HepG2 (cell line): ENCODE measurements around the gene POLD3. TPM values are rescaled to one million over a fixed set of nuclear protein-coding genes. Genes with fewer than 3 reads are reported as not detected.
A peak's percentile ranks its signal among the peaks of the same experiment; 100 is the strongest.

Experiments used
- ATAC-seq: fragments of 200-7000 bp; cut with Tn5 transposase; 3 replicates; pipeline ENCODE4 v1.9.1; 2020; ENCODE audit warnings: mild to moderate bottlenecking, moderate library complexity
- BruUV-seq: library from RNA; stranded (reverse); fragments of 400-500 nt; replicated peaks from 2 replicates; lab custom pipeline; 2021; lab: Mats Ljungman, UMichigan
- CTCF ChIA-PET: fragments of 300-600 bp; formaldehyde crosslinking; extraction: SDS; loops from one replicate; lab custom pipeline; 2021; ENCODE audit warnings: low total read pairs, inconsistent platforms, low intra/inter-chr PET ratio; lab: Yijun Ruan, JAX
- POLR2A ChIA-PET: fragments of 350-600 bp; sonication (Branson Sonifier 250); formaldehyde crosslinking; loops from one replicate; lab custom pipeline; 2020; ENCODE audit warnings: antibody characterized with exemption, inconsistent platforms; lab: Yijun Ruan, JAX
- DNase-seq: peaks from one replicate; pipeline ENCODE4 v3.0.0-alpha.2; 2015; ENCODE audit warnings: low spot score
- FAIRE-seq: peaks from 3 replicates; lab custom pipeline; 2011; peaks lifted over from hg19 to GRCh38; lab: Jason Lieb, UNC
- H2AFZ ChIP-seq: one replicate; pipeline ENCODE4 v1.6.1; 2011; ENCODE audit warnings: low read length, inconsistent platforms
- H3K27ac ChIP-seq: fragments of 300-600 bp; 3 replicates; pipeline ENCODE4 v1.8.0; 2011; ENCODE audit warnings: mixed run types, mild to moderate bottlenecking, mixed read lengths, low read length, inconsistent platforms; ENCODE audit not compliant: insufficient read depth; ENCODE audit errors: extremely low read length
- H3K27me3 ChIP-seq, 2 experiments: fragments of 200-600 bp in 1 of 2; 2 replicates in 1 of 2; 3 replicates in 1 of 2; pipeline versions ENCODE4 v1.6.0 to v1.8.0; 2011; ENCODE audit warnings: low read length in 2 of 2, mild to moderate bottlenecking in 2 of 2, moderate library complexity in 2 of 2, inconsistent platforms in 1 of 2; ENCODE audit not compliant: insufficient read depth in 2 of 2, control insufficient read depth in 1 of 2
- H3K36me3 ChIP-seq, 2 experiments: fragments of 200-600 bp in 1 of 2; replicated peaks in 1 of 2; 2 replicates in 1 of 2; 3 replicates in 1 of 2; pipeline versions ENCODE4 v1.5.1 to v1.8.0; 2011; ENCODE audit warnings: low read length in 2 of 2, inconsistent platforms in 1 of 2; ENCODE audit not compliant: insufficient read depth in 2 of 2, control insufficient read depth in 1 of 2
- H3K4me1 ChIP-seq: 2 replicates; pipeline ENCODE4 v1.5.1; 2012; ENCODE audit warnings: low read length, inconsistent platforms; ENCODE audit not compliant: insufficient read depth
- H3K4me2 ChIP-seq: 2 replicates; pipeline ENCODE4 v1.6.0; 2011; ENCODE audit warnings: low read depth, low read length, inconsistent platforms
- H3K4me3 ChIP-seq, 3 experiments: fragments of 200-600 bp in 1 of 3; sonication (generic), shearing (Covaris generic) in 1 of 3; replicated peaks in 1 of 3; 2 replicates each; pipeline ENCODE4 v1.5.1; 2011 to 2016; ENCODE audit warnings: low read length in 3 of 3, inconsistent platforms in 2 of 3, low read depth in 2 of 3, mild to moderate bottlenecking in 2 of 3, control low read depth in 1 of 3, mixed read lengths in 1 of 3; ENCODE audit not compliant: insufficient read depth in 1 of 3
- H3K79me2 ChIP-seq: one replicate; pipeline ENCODE4 v1.6.1; 2011; ENCODE audit warnings: low read length, inconsistent platforms; ENCODE audit not compliant: insufficient read depth
- H3K9ac ChIP-seq: 2 replicates; pipeline ENCODE4 v1.6.0; 2011; ENCODE audit warnings: mild to moderate bottlenecking, low read depth, low read length, inconsistent platforms; ENCODE audit not compliant: insufficient read depth
- H3K9me3 ChIP-seq: 2 replicates; pipeline ENCODE4 v1.5.1; 2012; ENCODE audit warnings: mild to moderate bottlenecking, low read length
- H4K20me1 ChIP-seq: 2 replicates; pipeline ENCODE4 v1.6.0; 2011; ENCODE audit warnings: inconsistent platforms, mild to moderate bottlenecking, low read length, moderate library complexity; ENCODE audit not compliant: insufficient read depth
- GABPA ChIP-seq, 2 experiments: IDR thresholded peaks; 2 replicates each; pipeline ENCODE4 v1.6.1; 2011 to 2016; ENCODE audit warnings: low read depth in 2 of 2, low read length in 1 of 2, missing biosample characterization in 1 of 2, missing genetic modification characterization in 1 of 2
- HMG20A ChIP-seq: IDR thresholded peaks from 2 replicates; pipeline ENCODE4 v1.6.1; 2016; ENCODE audit warnings: borderline replicate concordance
- HNF4G ChIP-seq, 2 experiments: sonication (generic) in 1 of 2; formaldehyde crosslinking in 1 of 2; IDR thresholded peaks; 2 replicates each; pipeline versions ENCODE4 v1.4.0 to v1.6.1; 2011 to 2020; ENCODE audit warnings: borderline replicate concordance in 2 of 2, low read depth in 2 of 2, mild to moderate bottlenecking in 2 of 2, low read length in 1 of 2, missing genetic modification reagents in 1 of 2, moderate library complexity in 1 of 2
- IRF2 ChIP-seq: IDR thresholded peaks from 2 replicates; pipeline ENCODE4 v1.6.1; 2018; ENCODE audit warnings: missing genetic modification reagents, missing compliant biosample characterization
- MATR3 ChIP-seq: sonication (generic); formaldehyde crosslinking; IDR thresholded peaks from 2 replicates; pipeline ENCODE4 v1.4.0; 2020; ENCODE audit warnings: missing genetic modification reagents
- PPARG ChIP-seq: conservative IDR thresholded peaks from 2 replicates; pipeline ENCODE4 v1.6.1; 2016; ENCODE audit warnings: missing biosample characterization, missing genetic modification reagents
- SOX6 ChIP-seq, 2 experiments: fragments of 450-650 bp in 1 of 2; sonication (generic) in 1 of 2; formaldehyde crosslinking in 1 of 2; IDR thresholded peaks; 2 replicates each; pipeline versions ENCODE4 v1.4.0 to v1.6.1; 2017 to 2020; ENCODE audit warnings: antibody characterized with exemption in 1 of 2, mild to moderate bottlenecking in 1 of 2, missing genetic modification reagents in 1 of 2
- U2AF2 ChIP-seq: fragments of 200-400 bp; formaldehyde crosslinking; IDR thresholded peaks from 2 replicates; pipeline ENCODE4 v1.6.1; 2017; ENCODE audit warnings: low read depth, mild to moderate bottlenecking, low read length
- ZNF205 ChIP-seq: IDR thresholded peaks from 2 replicates; pipeline ENCODE4 v1.6.1; 2018; ENCODE audit warnings: missing biosample characterization, missing genetic modification reagents
- ZNF605 ChIP-seq: sonication (generic); formaldehyde crosslinking; IDR thresholded peaks from 2 replicates; pipeline ENCODE4 v1.8.0; 2022; ENCODE audit warnings: mild to moderate bottlenecking, missing genetic modification reagents
- WGBS: methylation state at CpG from one replicate; pipeline ENCODE4 v1.1.6; 2017; ENCODE audit warnings: low lambda C conversion rate; 5-methylcytosine and 5-hydroxymethylcytosine counted together
- in situ Hi-C: cut with HindIII; loops from 2 replicates; pipeline ENCODE4 v1.10.0; 2017; ENCODE audit warnings: low pct_unique_long_range_greater_than_20kb; ENCODE audit not compliant: extremely low pct_ligation_motif_present
- intact Hi-C: fragments of 100-400 bp; cut with micrococcal nuclease; formaldehyde crosslinking; loops from one replicate; pipeline ENCODE4 v1.10.0; 2022; ENCODE audit not compliant: unreplicated experiment
- polyA plus RNA-seq, 8 experiments: library from polyadenylated mRNA; depleted of rRNA in 3 of 8; stranded (reverse) in 7 of 8; unstranded in 1 of 8; fragments of >200 nt; fragmentation: Illumina TruSeq in 4 of 8; extraction: Trizol in 4 of 8; gene quantifications; 2 replicates each; pipeline versions ENCODE4 v1.2.1 to v1.2.3, GENCODE V29; 2011 to 2016; ENCODE audit warnings: low read depth in 4 of 8, missing spikeins in 1 of 8, mixed read lengths in 1 of 8; ENCODE audit not compliant: insufficient read depth in 1 of 8
- total RNA-seq, 5 experiments: library from RNA; depleted of rRNA; stranded (reverse); fragments of >200 nt; fragmentation: Illumina TruSeq; extraction: Trizol; gene quantifications; 2 replicates each; pipeline ENCODE4 v1.2.3, GENCODE V29; 2016; ENCODE audit warnings: low read depth in 1 of 5
- TF ChIP-seq, protein P1 (sequence below): IDR thresholded peaks from 2 replicates; pipeline ENCODE4 v1.6.1; 2016; ENCODE audit warnings: missing genetic modification reagents, missing compliant biosample characterization
- TF ChIP-seq, protein P2 (sequence below): IDR thresholded peaks from 2 replicates; pipeline ENCODE4 v1.6.1; 2018; ENCODE audit warnings: missing genetic modification reagents, mild to moderate bottlenecking, missing compliant biosample characterization

Gene POLD3
- total and polyA plus RNA-seq, 2 of the 13 experiments (the other 11 are each of a cell fraction or from before 2014, with no cell fraction given), result 6.3 to 18.9 TPM

- Histone ChIP-seq H3K27ac (peak overlapping the region; percentile 50), H3K4me3 (peak overlapping the region in 1 of 3 experiments; percentile 15; a peak in 1 of 6 replicates), H4K20me1 (no peaks in the 10 kb centered on the region), H3K36me3 (no peaks in the 10 kb centered on the region), H3K9me3 (peaks cover 9% of the 10 kb centered on the region; the same call in 1 of the 2 replicates), H3K4me2 (peak overlapping the region; percentile 70), H3K4me1 (peaks cover 31% of the 10 kb centered on the region), H3K9ac (no peak overlapping the region), H2AFZ (no peak overlapping the region), H3K79me2 (no peaks in the 10 kb centered on the region), H3K27me3 (no peaks in the 10 kb centered on the region)
- FAIRE-seq, result no peak
- no TSS peak for BruUV-seq
- CTCF ChIA-PET, result no interaction called here
- intact Hi-C loops, result no loop called here
- ATAC-seq, result peak; percentile 53
- WGBS, result 9% methylated on average over 2 of the region's 2 CpGs
- POLR2A ChIA-PET, result no interaction called here
- in situ Hi-C loops, result loop anchor here (10.0 kb wide), 1 partner anchor 95 kb away; the partner anchor contains the start of gene KCNE3
- TF ChIP-seq SOX6 (IDR thresholded peaks at IDR 0.05), result no peak
- TF ChIP-seq SOX6 (CRISPR knock-in tag; IDR thresholded peaks at IDR 0.05), result peak; percentile 3; the same call in 1 of the 2 replicates
- TF ChIP-seq, protein P1, sequence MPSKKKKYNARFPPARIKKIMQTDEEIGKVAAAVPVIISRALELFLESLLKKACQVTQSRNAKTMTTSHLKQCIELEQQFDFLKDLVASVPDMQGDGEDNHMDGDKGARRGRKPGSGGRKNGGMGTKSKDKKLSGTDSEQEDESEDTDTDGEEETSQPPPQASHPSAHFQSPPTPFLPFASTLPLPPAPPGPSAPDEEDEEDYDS (CRISPR knock-in tag), result 0 out of 2 replicates have a peak, but pooled peaks have one; percentile 8
- TF ChIP-seq HNF4G (IDR thresholded peaks at IDR 0.05; ENCODE audit: borderline replicate concordance, low read depth, low read length), result no peak
- 0 out of 2 replicates have a peak, but pooled peaks have one; percentile 5 for TF ChIP-seq HNF4G (CRISPR knock-in tag; IDR thresholded peaks at IDR 0.05; ENCODE audit: borderline replicate concordance, low read depth)
- 0 out of 2 replicates have a peak, but pooled peaks have one; percentile 2 for TF ChIP-seq IRF2
- TF ChIP-seq HMG20A (CRISPR knock-in tag), result 0 out of 2 replicates have a peak, but pooled peaks have one; percentile 3
- TF ChIP-seq ZNF605 (CRISPR knock-in tag), result 0 out of 2 replicates have a peak, but pooled peaks have one; percentile 6
- 0 out of 2 replicates have a peak, but pooled peaks have one; percentile 3 for TF ChIP-seq ZNF205 (CRISPR knock-in tag)
- no peak for TF ChIP-seq PPARG (CRISPR knock-in tag)
- TF ChIP-seq, protein P2, sequence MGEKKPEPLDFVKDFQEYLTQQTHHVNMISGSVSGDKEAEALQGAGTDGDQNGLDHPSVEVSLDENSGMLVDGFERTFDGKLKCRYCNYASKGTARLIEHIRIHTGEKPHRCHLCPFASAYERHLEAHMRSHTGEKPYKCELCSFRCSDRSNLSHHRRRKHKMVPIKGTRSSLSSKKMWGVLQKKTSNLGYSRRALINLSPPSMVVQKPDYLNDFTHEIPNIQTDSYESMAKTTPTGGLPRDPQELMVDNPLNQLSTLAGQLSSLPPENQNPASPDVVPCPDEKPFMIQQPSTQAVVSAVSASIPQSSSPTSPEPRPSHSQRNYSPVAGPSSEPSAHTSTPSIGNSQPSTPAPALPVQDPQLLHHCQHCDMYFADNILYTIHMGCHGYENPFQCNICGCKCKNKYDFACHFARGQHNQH (CRISPR knock-in tag), result 0 out of 2 replicates have a peak, but pooled peaks have one; percentile 4
- TF ChIP-seq GABPA (IDR thresholded peaks at IDR 0.05; ENCODE audit: low read depth, low read length), result no peak
- peak; percentile 1; the same call in 1 of the 2 replicates for TF ChIP-seq GABPA (CRISPR knock-in tag; IDR thresholded peaks at IDR 0.05; ENCODE audit: low read depth)
- no peak for TF ChIP-seq MATR3
- TF ChIP-seq U2AF2, result no peak
- TF ChIP-seq, all 625 proteins: peak for 9
- no peak for DNase-seq
These were observed 32.5 kb upstream of the POLD3 start for GRCh38 chr11:74559934-74560309.
